T-helper 1 cell treated with Interleukin-12 subunit alpha and Interleukin-12 subunit beta and Interleukin-4 antibody, amounts not matched to agents 30 μg/mL and 1 μg/mL, for 36 hours (primary cell): Measurements from ENCODE around the gene CDK5.
"Not testable (repeated sequence)": the region's sequence is repeated elsewhere in the genome, so short reads cannot be mapped to it uniquely, and the experiment has no call there.

ENCODE experiments used
- H3K27ac Mint-ChIP-seq: one replicate; pipeline ENCODE4 v1.8.0; 2021; ENCODE audit warnings: mild to moderate bottlenecking, mixed read lengths
- H3K27me3 Mint-ChIP-seq: one replicate; pipeline ENCODE4 v1.8.0; 2021; ENCODE audit warnings: low read depth, mixed read lengths
- H3K36me3 Mint-ChIP-seq: one replicate; pipeline ENCODE4 v1.8.0; 2021; ENCODE audit warnings: low read depth, mixed read lengths
- H3K4me1 Mint-ChIP-seq: one replicate; pipeline ENCODE4 v1.8.0; 2021; ENCODE audit warnings: low read depth, mixed read lengths
- H3K4me3 Mint-ChIP-seq: one replicate; pipeline ENCODE4 v1.8.0; 2021; ENCODE audit warnings: mild to moderate bottlenecking, moderate library complexity, mixed read lengths
- H3K9me3 Mint-ChIP-seq: one replicate; pipeline ENCODE4 v1.8.0; 2021; ENCODE audit warnings: mixed read lengths

The CDK5 gene

DNA sequence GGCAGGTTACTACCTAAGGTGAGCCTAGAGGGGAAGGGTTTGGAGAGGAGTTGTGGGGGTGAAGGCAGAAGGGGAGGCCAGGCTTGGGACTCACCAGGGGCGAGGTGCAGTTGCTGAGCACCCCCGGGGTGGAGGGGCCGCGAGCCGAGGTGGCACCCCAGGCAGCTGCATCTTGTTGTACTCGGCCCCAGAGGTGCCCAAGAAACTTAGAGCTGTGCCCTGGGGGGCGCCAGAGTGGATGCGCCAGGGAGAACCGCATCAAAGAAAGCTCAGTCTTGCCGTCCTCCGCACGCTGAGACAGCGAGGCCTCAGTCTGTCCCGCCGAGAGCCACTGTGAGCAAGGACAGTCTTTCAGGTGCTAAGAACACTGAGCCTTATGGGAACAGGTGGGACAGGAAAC lies 40.8 kb downstream of the CDK5 start:
- H3K36me3 Mint-ChIP-seq = peaks cover 5% of the 10 kb centered on the region
- H3K4me1 Mint-ChIP-seq = peaks cover 47% of the 10 kb centered on the region
- peak overlapping the region; percentile 64 for H3K4me3 Mint-ChIP-seq
- no peaks in the 10 kb centered on the region for H3K9me3 Mint-ChIP-seq
- H3K27me3 Mint-ChIP-seq = peaks cover 30% of the 10 kb centered on the region
- H3K27ac Mint-ChIP-seq = no peak overlapping the region

DNA sequence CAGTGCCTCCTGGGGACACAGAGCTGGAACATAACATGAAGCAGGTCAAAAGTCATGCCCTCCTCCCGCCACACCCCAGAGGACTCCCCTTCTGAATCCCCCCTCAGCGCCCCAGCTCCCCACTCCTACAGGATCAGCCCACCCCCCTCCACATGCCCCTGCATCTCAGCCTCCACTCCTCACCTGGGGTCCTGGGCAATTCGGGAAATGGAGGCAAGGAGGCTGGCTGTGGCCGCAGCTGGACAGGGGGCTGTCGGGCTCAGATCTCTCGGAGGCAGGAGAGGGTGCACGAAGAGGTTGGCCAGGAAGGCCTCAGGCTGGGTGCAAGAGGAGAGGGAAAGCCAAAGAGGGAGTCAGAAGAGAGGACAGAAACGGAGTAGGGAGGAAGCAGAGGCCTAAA lies 41.2 kb downstream of the CDK5 start:
- no peak overlapping the region for H3K4me3 Mint-ChIP-seq
- H3K27ac Mint-ChIP-seq = peak overlapping the region; percentile 36
- no peaks in the 10 kb centered on the region for H3K9me3 Mint-ChIP-seq
- H3K27me3 Mint-ChIP-seq = peaks cover 30% of the 10 kb centered on the region
- peaks cover 50% of the 10 kb centered on the region for H3K4me1 Mint-ChIP-seq
- peaks cover 5% of the 10 kb centered on the region for H3K36me3 Mint-ChIP-seq

DNA sequence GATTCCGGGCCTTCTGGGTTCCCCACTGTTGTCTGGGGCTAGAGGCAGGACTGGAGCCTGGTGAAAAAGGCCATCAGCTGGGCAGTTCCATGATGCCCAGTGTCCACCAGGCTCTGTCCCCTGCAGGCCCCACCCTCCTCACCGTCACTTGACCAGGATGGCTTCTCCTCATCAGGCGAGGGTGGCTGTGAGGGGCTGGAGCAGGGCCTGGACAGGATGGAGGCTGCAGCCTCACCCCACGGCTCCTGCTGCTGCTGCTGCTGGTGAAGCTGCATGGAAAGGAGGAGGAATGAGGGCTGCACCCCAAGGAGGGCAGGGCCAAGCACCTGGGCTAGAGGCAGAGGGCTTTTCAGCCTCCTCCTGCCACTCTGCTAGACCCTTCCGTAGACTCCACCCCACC lies 41.7 kb downstream of the CDK5 start:
- Mint-ChIP-seq H3K27ac (peak overlapping the region; percentile 36), H3K4me1 (peaks cover 52% of the 10 kb centered on the region), H3K9me3 (no peaks in the 10 kb centered on the region), H3K27me3 (peaks cover 30% of the 10 kb centered on the region), H3K4me3 (no peak overlapping the region), H3K36me3 (peaks cover 5% of the 10 kb centered on the region)

DNA sequence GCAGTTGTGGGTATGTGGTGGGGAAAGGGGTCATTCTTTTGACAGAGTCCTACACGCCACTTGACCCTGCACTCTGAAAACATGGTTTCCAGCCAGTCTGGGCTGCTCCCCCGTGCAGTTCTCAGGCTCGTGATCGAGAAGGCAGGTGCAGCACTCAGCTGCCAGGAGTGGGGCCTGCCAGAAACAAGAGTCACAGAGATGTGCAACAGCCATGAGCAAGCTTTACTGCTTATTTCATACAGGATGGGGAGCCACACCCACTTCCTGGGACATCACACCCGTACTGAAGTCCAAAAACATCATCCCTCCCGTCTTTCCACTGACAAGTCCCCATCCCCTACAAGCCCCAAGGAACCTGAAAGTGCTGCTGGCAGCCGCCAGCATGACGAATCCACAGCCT lies 42.7 kb downstream of the CDK5 start:
- Mint-ChIP-seq H3K4me3 (peak overlapping the region; percentile 86), H3K27me3 (peaks cover 20% of the 10 kb centered on the region), H3K27ac (peak overlapping the region; percentile 97), H3K4me1 (peaks cover 61% of the 10 kb centered on the region), H3K9me3 (no peaks in the 10 kb centered on the region), H3K36me3 (peaks cover 5% of the 10 kb centered on the region)

DNA sequence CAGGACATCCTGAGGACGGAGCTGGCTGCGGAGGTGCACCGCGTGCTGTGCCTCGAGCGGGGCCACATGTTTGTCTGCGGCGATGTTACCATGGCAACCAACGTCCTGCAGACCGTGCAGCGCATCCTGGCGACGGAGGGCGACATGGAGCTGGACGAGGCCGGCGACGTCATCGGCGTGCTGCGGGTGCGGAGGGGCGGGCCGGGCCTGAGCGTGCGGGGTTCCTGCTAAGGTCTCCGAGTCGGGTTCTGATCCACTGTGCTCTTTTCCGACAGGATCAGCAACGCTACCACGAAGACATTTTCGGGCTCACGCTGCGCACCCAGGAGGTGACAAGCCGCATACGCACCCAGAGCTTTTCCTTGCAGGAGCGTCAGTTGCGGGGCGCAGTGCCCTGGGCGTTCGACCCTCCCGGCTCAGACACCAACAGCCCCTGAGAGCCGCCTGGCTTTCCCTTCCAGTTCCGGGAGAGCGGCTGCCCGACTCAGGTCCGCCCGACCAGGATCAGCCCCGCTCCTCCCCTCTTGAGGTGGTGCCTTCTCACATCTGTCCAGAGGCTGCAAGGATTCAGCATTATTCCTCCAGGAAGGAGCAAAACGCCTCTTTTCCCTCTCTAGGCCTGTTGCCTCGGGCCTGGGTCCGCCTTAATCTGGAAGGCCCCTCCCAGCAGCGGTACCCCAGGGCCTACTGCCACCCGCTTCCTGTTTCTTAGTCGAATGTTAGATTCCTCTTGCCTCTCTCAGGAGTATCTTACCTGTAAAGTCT lies 43.8 kb downstream of the CDK5 start:
- Mint-ChIP-seq H3K27me3 (peaks cover 11% of the 10 kb centered on the region), H3K9me3 (no peaks in the 10 kb centered on the region), H3K27ac (peak overlapping the region; percentile 97), H3K4me1 (peaks cover 57% of the 10 kb centered on the region), H3K4me3 (peak overlapping the region; percentile 86), H3K36me3 (peaks cover 5% of the 10 kb centered on the region)

DNA sequence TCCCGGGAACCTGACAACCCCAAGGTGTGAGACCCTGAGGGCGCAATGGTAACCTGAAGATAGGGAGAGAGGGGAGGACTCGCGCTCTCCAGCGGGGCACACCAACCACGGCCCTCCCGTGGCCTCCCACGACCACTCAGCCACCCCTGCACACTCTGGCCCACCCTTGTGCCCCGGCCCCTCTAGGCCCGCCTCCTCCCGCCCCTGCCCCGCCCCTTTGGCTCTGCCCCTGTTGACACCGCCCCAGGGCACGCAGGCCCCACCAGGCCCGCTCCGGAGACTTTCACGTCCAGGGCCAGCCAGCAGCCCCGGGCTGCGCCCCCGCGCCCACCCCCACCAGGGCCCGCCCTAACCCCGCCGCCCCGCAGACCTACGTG lies 44.4 kb downstream of the CDK5 start:
- peaks cover 8% of the 10 kb centered on the region for H3K27me3 Mint-ChIP-seq

DNA sequence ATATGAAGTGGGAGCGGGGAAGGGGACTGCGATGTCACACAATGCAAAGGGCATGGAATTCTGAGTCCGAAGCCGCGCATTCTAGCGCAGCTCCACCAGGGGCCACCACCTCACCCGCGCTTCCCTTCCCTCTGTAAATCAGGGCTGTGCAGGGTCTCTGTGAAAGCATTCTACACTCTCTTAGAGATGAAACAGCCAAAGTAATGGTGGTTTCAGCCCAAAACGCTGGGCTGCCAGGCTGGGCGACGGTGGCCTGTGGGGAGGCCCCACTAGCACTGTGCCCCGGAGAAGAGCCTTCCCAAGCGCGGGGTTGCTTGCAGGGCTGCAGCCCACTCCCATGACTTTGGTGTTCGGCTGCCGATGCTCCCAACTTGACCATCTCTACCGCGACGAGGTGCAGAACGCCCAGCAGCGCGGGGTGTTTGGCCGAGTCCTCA lies 44.8 kb downstream of the CDK5 start:
- Mint-ChIP-seq H3K27ac (peak overlapping the region; percentile 76), H3K4me1 (peaks cover 56% of the 10 kb centered on the region), H3K9me3 (no peaks in the 10 kb centered on the region), H3K36me3 (peaks cover 5% of the 10 kb centered on the region), H3K4me3 (peak overlapping the region; percentile 61), H3K27me3 (peaks cover 4% of the 10 kb centered on the region)

More for the DNA sequence above, 44.4 kb downstream of the CDK5 start:
- H3K9me3 Mint-ChIP-seq = no peaks in the 10 kb centered on the region
- peak overlapping the region; percentile 86 for H3K4me3 Mint-ChIP-seq
- H3K4me1 Mint-ChIP-seq = peaks cover 56% of the 10 kb centered on the region
- H3K27ac Mint-ChIP-seq = peak overlapping the region; percentile 97
- peaks cover 5% of the 10 kb centered on the region for H3K36me3 Mint-ChIP-seq

DNA sequence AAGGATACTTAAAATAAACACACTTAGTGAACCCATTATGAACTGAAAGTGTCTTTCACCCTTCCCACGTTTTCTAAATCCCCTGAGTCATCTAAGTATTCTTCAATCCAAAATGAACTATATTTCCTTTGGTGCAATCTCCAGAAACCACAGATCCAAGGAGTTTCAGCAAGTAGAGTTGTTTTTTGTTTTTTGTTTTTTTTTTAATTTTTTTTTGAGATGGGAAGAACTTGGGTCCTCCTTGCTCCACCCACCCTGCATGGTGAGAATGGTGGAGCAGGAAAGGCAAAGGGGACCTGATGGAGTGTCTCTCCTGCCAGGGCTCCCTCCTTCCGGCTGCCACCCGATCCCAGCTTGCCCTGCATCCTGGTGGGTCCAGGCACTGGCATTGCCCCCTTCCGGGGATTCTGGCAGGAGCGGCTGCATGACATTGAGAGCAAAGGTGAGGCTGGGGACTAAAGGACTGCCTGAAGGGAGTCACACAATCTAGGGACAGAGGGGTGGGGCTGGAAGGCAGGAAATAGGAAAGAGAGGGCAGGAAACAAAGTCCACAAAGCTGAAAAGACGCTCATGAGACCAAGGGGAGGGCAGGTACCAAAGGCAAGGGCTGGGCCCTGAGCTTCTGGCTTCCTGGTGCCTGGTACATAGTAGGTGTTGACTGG lies 45.5 kb downstream of the CDK5 start:
- Mint-ChIP-seq H3K4me3 (peak overlapping the region; percentile 61), H3K27ac (peak overlapping the region; percentile 76), H3K36me3 (peaks cover 5% of the 10 kb centered on the region), H3K9me3 (no peaks in the 10 kb centered on the region), H3K27me3 (no peaks in the 10 kb centered on the region), H3K4me1 (peaks cover 56% of the 10 kb centered on the region)

DNA sequence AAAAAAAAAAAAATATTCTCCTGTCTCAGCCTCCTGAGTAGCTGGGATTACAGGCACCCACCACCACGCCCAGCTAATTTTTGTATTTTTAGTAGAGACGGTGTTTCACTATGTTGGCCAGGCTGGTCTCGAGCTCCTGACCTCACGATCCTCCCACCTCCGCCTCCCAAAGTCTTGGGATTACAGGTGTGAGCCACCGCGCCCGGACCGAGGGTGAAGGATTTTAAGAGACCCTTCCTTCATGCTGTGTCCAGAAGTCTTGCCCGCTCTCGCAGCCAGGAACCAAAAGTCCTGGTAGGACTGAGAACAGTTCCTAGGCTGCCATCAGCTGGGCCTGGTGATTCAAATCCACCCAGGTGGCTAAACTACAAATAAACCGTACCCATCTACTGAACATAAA lies 46.1 kb downstream of the CDK5 start:
- H3K36me3 Mint-ChIP-seq, H3K9me3 Mint-ChIP-seq, H3K27me3 Mint-ChIP-seq, H3K4me3 Mint-ChIP-seq: not testable (repeated sequence)
- Mint-ChIP-seq H3K4me1 (peaks cover 57% of the 10 kb centered on the region), H3K27ac (peak overlapping the region; percentile 64)

DNA sequence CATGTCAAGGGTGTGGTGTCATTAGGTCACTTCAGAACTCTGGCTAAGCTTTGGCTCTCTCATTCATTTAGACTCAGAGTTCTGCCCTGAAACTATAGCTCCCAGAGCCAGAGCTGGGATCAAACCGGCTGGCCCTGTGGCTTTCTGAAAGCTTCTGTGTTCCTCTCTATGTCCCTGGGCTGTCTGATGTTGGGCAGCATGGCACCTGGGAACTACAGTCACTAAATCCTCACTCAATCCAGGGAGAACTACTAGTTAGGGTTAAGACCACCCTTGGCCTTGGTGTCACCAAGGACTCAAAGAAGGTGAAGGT lies 46.6 kb downstream of the CDK5 start:
- Mint-ChIP-seq H3K9me3 (no peaks in the 10 kb centered on the region), H3K27me3 (no peaks in the 10 kb centered on the region), H3K27ac (peak overlapping the region; percentile 91), H3K4me1 (peaks cover 55% of the 10 kb centered on the region), H3K36me3 (peaks cover 5% of the 10 kb centered on the region), H3K4me3 (peak overlapping the region; percentile 70)

DNA sequence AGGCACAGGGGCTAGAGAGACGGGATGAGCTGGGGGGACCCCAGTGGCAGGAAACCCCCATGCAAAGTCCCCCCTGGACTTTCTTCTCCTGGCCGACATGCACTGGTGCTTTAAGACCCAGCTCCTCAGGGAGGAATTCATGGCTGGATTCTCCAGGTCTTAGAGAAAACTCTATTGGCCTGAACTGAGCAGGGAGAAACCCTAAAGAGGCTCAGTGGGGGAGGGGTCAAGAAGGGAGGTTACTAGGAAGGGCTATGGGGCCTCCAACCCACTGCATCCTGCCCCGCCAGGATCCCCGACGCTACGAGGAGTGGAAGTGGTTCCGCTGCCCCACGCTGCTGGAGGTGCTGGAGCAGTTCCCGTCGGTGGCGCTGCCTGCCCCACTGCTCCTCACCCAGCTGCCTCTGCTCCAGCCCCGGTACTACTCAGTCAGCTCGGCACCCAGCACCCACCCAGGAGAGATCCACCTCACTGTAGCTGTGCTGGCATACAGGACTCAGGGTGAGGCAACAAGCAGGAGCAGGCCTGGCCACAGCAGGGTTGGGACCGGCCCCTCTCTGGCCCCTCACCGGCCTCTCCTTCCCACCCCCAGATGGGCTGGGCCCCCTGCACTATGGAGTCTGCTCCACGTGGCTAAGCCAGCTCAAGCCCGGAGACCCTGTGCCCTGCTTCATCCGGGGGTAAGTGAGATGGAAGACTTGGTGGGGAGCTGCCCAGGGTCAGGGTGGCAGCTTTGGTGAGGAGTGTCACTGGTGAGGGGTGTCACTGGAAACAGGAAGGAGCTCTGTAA lies 47.2 kb downstream of the CDK5 start:
- Mint-ChIP-seq H3K4me1 (peaks cover 55% of the 10 kb centered on the region), H3K27me3 (no peaks in the 10 kb centered on the region), H3K4me3 (peak overlapping the region; percentile 70), H3K36me3 (peaks cover 5% of the 10 kb centered on the region), H3K27ac (peak overlapping the region; percentile 91), H3K9me3 (no peaks in the 10 kb centered on the region)

DNA sequence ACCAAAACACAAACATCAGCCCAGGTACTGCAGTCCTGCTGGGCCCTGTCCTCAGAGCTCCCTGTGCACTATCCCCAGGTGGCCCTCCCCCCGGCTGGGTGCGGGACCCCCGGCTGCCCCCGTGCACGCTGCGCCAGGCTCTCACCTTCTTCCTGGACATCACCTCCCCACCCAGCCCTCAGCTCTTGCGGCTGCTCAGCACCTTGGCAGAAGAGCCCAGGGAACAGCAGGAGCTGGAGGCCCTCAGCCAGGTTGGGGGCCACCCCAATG lies 47.7 kb downstream of the CDK5 start:
- H3K36me3 Mint-ChIP-seq = peaks cover 5% of the 10 kb centered on the region
- H3K4me1 Mint-ChIP-seq = peaks cover 50% of the 10 kb centered on the region
- no peaks in the 10 kb centered on the region for H3K27me3 Mint-ChIP-seq
- no peak overlapping the region for H3K4me3 Mint-ChIP-seq
- no peaks in the 10 kb centered on the region for H3K9me3 Mint-ChIP-seq
- peak overlapping the region; percentile 91 for H3K27ac Mint-ChIP-seq

DNA sequence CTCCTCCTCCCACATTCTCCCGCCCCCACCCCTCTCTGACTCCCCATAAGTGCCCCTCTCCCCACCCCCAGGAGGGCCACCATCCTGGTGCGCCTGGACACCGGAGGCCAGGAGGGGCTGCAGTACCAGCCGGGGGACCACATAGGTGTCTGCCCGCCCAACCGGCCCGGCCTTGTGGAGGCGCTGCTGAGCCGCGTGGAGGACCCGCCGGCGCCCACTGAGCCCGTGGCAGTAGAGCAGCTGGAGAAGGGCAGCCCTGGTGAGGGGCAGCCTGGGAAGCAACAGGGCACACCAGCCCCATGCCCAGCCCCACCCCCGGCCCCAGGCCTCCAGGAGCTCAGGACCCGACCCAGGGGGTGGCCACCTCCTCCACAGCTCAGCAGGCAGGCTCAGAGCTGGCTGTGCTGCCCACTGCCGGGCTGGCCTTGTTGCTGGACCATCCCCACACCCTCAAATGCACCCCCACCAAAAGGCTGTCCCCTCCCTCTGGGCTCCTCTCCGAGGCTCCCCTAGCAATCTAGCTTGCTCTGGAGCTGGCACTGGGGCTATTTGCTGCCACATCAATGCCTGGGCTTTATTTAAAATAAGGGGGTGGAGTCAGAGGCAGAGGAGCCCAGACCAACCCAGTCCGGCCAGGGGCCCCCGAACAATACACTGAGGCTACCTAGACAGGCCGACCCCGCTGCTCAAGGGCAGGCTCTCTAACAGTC lies 48.2 kb downstream of the CDK5 start:
- no peak overlapping the region for H3K4me3 Mint-ChIP-seq
- no peaks in the 10 kb centered on the region for H3K9me3 Mint-ChIP-seq
- H3K36me3 Mint-ChIP-seq = peaks cover 5% of the 10 kb centered on the region
- H3K4me1 Mint-ChIP-seq = peaks cover 45% of the 10 kb centered on the region
- peak overlapping the region; percentile 15 for H3K27ac Mint-ChIP-seq
- no peaks in the 10 kb centered on the region for H3K27me3 Mint-ChIP-seq

DNA sequence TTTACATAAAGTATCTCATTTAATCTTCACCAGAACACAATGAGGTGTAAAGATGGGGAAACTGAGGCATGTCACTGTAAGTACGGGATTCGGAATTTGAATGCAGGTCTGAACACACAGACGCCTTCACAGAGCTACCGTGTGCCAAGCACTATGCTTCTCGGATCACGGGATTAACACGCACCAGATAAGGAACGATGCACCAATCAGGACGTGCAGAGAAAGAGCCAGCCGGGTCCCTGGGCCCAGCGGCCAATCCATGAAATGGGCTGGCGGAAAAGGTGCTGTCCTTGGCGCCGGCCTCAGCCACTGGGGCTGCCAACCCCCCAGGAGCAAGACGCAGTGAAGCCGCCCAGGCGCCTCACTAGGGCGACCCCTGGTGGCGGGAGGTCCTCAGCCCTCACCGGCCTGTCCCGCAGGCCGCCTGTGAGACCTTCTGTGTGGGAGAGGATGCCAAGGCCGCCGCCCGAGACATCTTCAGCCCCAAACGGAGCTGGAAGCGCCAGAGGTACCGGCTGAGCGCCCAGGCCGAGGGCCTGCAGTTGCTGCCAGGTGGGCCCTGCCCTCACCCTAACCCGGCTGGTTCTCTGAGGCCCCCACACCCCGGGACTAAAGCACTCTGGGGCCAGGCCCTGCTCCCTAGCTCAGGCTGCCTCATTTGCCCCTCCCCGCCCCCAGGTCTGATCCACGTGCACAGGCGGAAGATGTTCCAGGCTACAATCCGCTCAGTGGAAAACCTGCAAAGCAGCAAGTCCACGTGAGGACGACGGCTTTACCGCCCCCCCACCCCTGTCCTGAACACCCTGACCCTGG lies 49.0 kb downstream of the CDK5 start:
- H3K9me3 Mint-ChIP-seq = no peaks in the 10 kb centered on the region
- peaks cover 3% of the 10 kb centered on the region for H3K36me3 Mint-ChIP-seq
- peaks cover 41% of the 10 kb centered on the region for H3K4me1 Mint-ChIP-seq
- peak overlapping the region; percentile 62 for H3K4me3 Mint-ChIP-seq
- H3K27ac Mint-ChIP-seq = peak overlapping the region; percentile 67
- no peaks in the 10 kb centered on the region for H3K27me3 Mint-ChIP-seq
